Spleen (tissue), 11 donors: ENCODE data around the gene RANBP9. TPM values are rescaled to one million over a fixed set of nuclear protein-coding genes. Genes with fewer than 3 reads are reported as not detected.

Experiments
- DNase-seq: peaks from one replicate; pipeline ENCODE4 v3.0.0-alpha.2; 2020
- H3K27ac ChIP-seq, 8 donors: fragments of 200-600 bp; sonication (generic) in 7 of 8; 1 replicate in 4 of 8; 2 replicates in 4 of 8; pipeline versions ENCODE4 v1.5.0 to v1.8.0; 2016 to 2021; ENCODE audit warnings: inconsistent platforms in 4 of 8, mild to moderate bottlenecking in 4 of 8, moderate library complexity in 1 of 8
- H3K27me3 ChIP-seq, 7 donors: fragments of 200-600 bp; sonication (generic) in 6 of 7; replicated peaks in 1 of 7; 1 replicate in 4 of 7; 2 replicates in 3 of 7; pipeline versions ENCODE4 v1.5.0 to v1.8.0; 2016 to 2021; ENCODE audit warnings: inconsistent platforms in 3 of 7, mild to moderate bottlenecking in 1 of 7
- H3K36me3 ChIP-seq, 6 donors: fragments of 200-600 bp; sonication (generic) in 5 of 6; 1 replicate in 4 of 6; 2 replicates in 2 of 6; pipeline versions ENCODE4 v1.5.0 to v1.8.0; 2016 to 2021; ENCODE audit warnings: inconsistent platforms in 2 of 6
- H3K4me1 ChIP-seq, 6 donors: fragments of 200-600 bp; sonication (generic) in 5 of 6; 1 replicate in 3 of 6; 2 replicates in 3 of 6; pipeline versions ENCODE4 v1.5.0 to v1.8.0; 2016 to 2021; ENCODE audit warnings: inconsistent platforms in 3 of 6
- H3K4me3 ChIP-seq, 8 donors: fragments of 200-600 bp; sonication (generic) in 7 of 8; 1 replicate in 4 of 8; 2 replicates in 4 of 8; pipeline versions ENCODE4 v1.5.0 to v1.8.0; 2016 to 2021; ENCODE audit warnings: inconsistent platforms in 4 of 8, mild to moderate bottlenecking in 4 of 8, moderate library complexity in 2 of 8
- H3K9me3 ChIP-seq, 8 donors: fragments of 200-600 bp; sonication (generic) in 7 of 8; 1 replicate in 4 of 8; 2 replicates in 4 of 8; pipeline versions ENCODE4 v1.5.0 to v1.8.0; 2016 to 2021; ENCODE audit warnings: inconsistent platforms in 4 of 8
- POLR2A ChIP-seq, 3 donors: fragments of 450-650 bp; IDR thresholded peaks; one replicate each; pipeline ENCODE4 v1.5.1; 2017; ENCODE audit warnings: antibody characterized with exemption in 3 of 3, mild to moderate bottlenecking in 1 of 3
- POLR2AphosphoS5 ChIP-seq, 3 donors: sonication (generic); formaldehyde crosslinking; IDR thresholded peaks; one replicate each; pipeline ENCODE4 v1.5.1; 2017; ENCODE audit warnings: antibody characterized with exemption in 3 of 3
- WGBS, 5 donors: extraction: QIAGEN DNeasy Blood & Tissue Kit in 3 of 5; methylation state at CpG; one replicate each; pipeline versions ENCODE4 v1.1.5 to v1.1.7; 2013 to 2018; 5-methylcytosine and 5-hydroxymethylcytosine counted together
- intact Hi-C: fragments of 100-400 bp; cut with DNase I; formaldehyde crosslinking; loops from one replicate; pipeline ENCODE4 v1.15.0; 2023; ENCODE audit warnings: low total_unique reads
- polyA plus RNA-seq, 3 donors: library from polyadenylated mRNA; stranded (reverse); fragments of 200-250 nt; gene quantifications; one replicate each; pipeline ENCODE4 v1.2.1, GENCODE V29; 2013
- total RNA-seq, 7 donors: library from RNA; depleted of rRNA in 3 of 7; stranded (reverse); fragments of >200 nt in 3 of 7; fragmentation: NEBNext Ultra II Directional in 4 of 7; extraction: Animal tissue kit (Norgen Biotek cat#: 25700) in 4 of 7; gene quantifications; one replicate each; pipeline versions ENCODE4 v1.1.0 to v1.2.1, GENCODE V29; 2016 to 2021
- TF ChIP-seq, protein P1 (sequence below), 11 experiments: fragments of 200-600 bp in 7 of 11; fragments of 450-650 bp in 4 of 11; sonication (generic) in 4 of 11; IDR thresholded peaks in 8 of 11; conservative IDR thresholded peaks in 3 of 11; 1 replicate in 7 of 11; 2 replicates in 4 of 11; pipeline versions ENCODE4 v1.4.0 to v1.8.0; 2016 to 2021; ENCODE audit warnings: antibody characterized with exemption in 11 of 11, inconsistent platforms in 4 of 11, mild to moderate bottlenecking in 1 of 11
- donor health status: healthy with polysubstance abuse.
- donor health status: DM: no; HTN: no; CAD: no; lungs with moderate emphysema.
- donor health status: DM: no; HTN: no; CAD: no.
- donor health status: Bipolar disorder and iron deficiency.
- donor health status: healthy.
- donor health status: DM: no; HTN: no; CAD: no.
- donor health status: DM: yes; HTN: yes; CAD: no.

Gene RANBP9
- total and polyA plus RNA-seq, 10 donors, result 13.4 to 41.8 (median 34.6) TPM

DNA sequence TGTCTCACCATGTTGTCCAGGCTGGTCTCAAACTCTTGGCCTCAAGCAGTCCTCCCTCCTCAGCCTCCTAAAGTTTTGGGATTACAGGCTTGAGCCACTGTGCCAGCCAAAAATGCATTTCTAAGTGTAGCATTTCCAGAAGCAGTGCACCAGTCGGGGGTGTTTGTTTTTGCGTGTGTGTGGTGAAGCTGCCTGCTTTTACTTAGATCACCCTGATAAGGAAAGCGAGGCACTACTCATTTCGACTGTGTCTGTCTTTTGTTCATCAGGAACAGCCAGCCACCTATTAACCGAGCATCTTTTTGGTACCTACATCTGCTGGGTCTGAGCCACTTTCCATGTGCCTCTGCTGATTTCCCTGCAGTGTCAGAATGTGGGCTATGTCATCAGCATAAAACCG, 118.5 kb downstream of the RANBP9 start:
- no peak overlapping the region for H3K4me3 ChIP-seq
- WGBS, 5 donors, result 77 to 91% (median 87%) methylated on average over 6 of the region's 6 CpGs
- DNase-seq, result no peak
- no peak overlapping the region for H3K27ac ChIP-seq
- no peaks in the 10 kb centered on the region for H3K9me3 ChIP-seq
- no peaks in the 10 kb centered on the region for H3K4me1 ChIP-seq
- peaks cover 0 to 93% (median 58%) of the 10 kb centered on the region in 6 donors for H3K36me3 ChIP-seq
- no peaks in the 10 kb centered on the region for H3K27me3 ChIP-seq
- TF ChIP-seq POLR2A (IDR thresholded peaks at IDR 0.05) (no peak), POLR2AphosphoS5 (IDR thresholded peaks at IDR 0.05) (no peak)
- TF ChIP-seq, protein P1, sequence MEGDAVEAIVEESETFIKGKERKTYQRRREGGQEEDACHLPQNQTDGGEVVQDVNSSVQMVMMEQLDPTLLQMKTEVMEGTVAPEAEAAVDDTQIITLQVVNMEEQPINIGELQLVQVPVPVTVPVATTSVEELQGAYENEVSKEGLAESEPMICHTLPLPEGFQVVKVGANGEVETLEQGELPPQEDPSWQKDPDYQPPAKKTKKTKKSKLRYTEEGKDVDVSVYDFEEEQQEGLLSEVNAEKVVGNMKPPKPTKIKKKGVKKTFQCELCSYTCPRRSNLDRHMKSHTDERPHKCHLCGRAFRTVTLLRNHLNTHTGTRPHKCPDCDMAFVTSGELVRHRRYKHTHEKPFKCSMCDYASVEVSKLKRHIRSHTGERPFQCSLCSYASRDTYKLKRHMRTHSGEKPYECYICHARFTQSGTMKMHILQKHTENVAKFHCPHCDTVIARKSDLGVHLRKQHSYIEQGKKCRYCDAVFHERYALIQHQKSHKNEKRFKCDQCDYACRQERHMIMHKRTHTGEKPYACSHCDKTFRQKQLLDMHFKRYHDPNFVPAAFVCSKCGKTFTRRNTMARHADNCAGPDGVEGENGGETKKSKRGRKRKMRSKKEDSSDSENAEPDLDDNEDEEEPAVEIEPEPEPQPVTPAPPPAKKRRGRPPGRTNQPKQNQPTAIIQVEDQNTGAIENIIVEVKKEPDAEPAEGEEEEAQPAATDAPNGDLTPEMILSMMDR (IDR thresholded peaks at IDR 0.05 in 8 of 11, conservative IDR thresholded peaks at IDR 0.05 in 3 of 11), result no peak
- intact Hi-C loops, result no loop called here

DNA sequence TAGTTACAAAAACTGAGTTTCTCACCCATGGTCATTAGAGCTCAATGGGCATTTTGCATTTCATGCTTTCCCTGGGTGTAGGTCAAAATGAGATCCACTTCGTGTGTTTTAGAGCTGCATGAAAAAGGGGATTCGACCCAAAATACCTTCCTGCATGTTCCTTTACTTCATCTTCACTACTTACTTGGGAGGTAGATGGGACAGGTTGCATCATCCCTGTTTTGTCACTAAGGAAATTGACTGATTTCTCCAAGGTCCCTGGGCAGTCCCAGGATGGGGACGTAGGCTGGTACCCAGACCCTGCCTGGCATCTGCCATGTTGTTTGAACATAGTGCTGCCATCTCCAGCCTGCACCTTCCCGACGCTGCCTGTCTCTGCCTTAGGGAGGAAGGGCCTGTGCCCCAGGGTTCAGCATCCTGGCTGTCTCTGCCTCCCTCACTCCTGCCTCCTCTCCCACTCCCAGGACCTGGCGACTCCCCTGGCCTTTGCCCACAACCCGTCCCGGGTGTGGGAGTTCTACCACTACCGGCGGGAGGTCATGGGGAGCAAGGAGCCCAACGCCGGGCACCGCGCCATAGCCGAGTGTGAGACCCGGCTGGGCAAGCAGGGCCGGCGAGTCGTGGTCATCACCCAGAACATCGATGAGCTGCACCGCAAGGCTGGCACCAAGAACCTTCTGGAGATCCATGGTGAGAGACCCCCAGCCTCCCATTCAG, 120.3 kb downstream of the RANBP9 start:
- H3K36me3 ChIP-seq, result peaks cover 4 to 93% (median 53%) of the 10 kb centered on the region in 6 donors

GRCh38 chr6:13590574-13591153, 121.0 kb downstream of the RANBP9 start:
- no peak for DNase-seq
- Histone ChIP-seq H3K27me3 (no peaks in the 10 kb centered on the region), H3K36me3 (peaks cover 4 to 90% (median 48%) of the 10 kb centered on the region in 6 donors), H3K9me3 (no peaks in the 10 kb centered on the region), H3K4me3 (no peak overlapping the region), H3K27ac (no peak overlapping the region), H3K4me1 (no peaks in the 10 kb centered on the region)
- intact Hi-C loops, result no loop called here
- 82 to 98% (median 91%) methylated on average over 1 of the region's 1 CpG for WGBS, 5 donors
- TF ChIP-seq POLR2AphosphoS5 (IDR thresholded peaks at IDR 0.05) (no peak), POLR2A (IDR thresholded peaks at IDR 0.05) (no peak)

More for the DNA sequence above, 120.3 kb downstream of the RANBP9 start:
- TF ChIP-seq POLR2A (IDR thresholded peaks at IDR 0.05), result no peak
- TF ChIP-seq POLR2AphosphoS5 (IDR thresholded peaks at IDR 0.05), result no peak
- TF ChIP-seq, protein P1 (IDR thresholded peaks at IDR 0.05 in 8 of 11, conservative IDR thresholded peaks at IDR 0.05 in 3 of 11), result no peak
- intact Hi-C loops, result no loop called here
- H3K27ac ChIP-seq, result no peak overlapping the region
- DNase-seq, result no peak
- H3K27me3 ChIP-seq, result no peaks in the 10 kb centered on the region
- WGBS, 5 donors, result 92 to 96% (median 94%) methylated on average over 16 to 21 of the region's 21 CpGs
- no peaks in the 10 kb centered on the region for H3K9me3 ChIP-seq
- no peaks in the 10 kb centered on the region for H3K4me1 ChIP-seq
- H3K4me3 ChIP-seq, result no peak overlapping the region

- intact Hi-C loops, result no loop called here
- no peak for DNase-seq
- Histone ChIP-seq H3K4me3 (no peak overlapping the region), H3K27ac (no peak overlapping the region), H3K9me3 (no peaks in the 10 kb centered on the region), H3K4me1 (no peaks in the 10 kb centered on the region), H3K27me3 (no peaks in the 10 kb centered on the region), H3K36me3 (peaks cover 4 to 90% (median 44%) of the 10 kb centered on the region in 6 donors)
- WGBS, 5 donors, result 93 to 95% (median 94%) methylated on average over 9 of the region's 9 CpGs
- no peak for TF ChIP-seq POLR2A (IDR thresholded peaks at IDR 0.05)
- TF ChIP-seq, protein P1 (IDR thresholded peaks at IDR 0.05 in 8 of 11, conservative IDR thresholded peaks at IDR 0.05 in 3 of 11), result no peak
- TF ChIP-seq POLR2AphosphoS5 (IDR thresholded peaks at IDR 0.05), result no peak
These were observed 121.8 kb downstream of the RANBP9 start for GRCh38 chr6:13589801-13590200.
